HEK293 (cell line): Measurements from ENCODE around the gene PRMT5.

Experiments used
- CTCF ChIA-PET: fragments of 350-600 bp; formaldehyde crosslinking; extraction: SDS; loops from one replicate; lab custom pipeline; 2021; ENCODE audit warnings: antibody characterized with exemption; lab: Yijun Ruan, JAX
- POLR2A ChIA-PET: fragments of 300-600 bp; formaldehyde crosslinking; extraction: SDS; loops from one replicate; lab custom pipeline; 2020; ENCODE audit warnings: antibody characterized with exemption, inconsistent platforms; lab: Yijun Ruan, JAX
- H3K27ac ChIP-seq: fragments of 200-500 bp; sonication (Bioruptor generic); 2 replicates; pipeline ENCODE4 v1.5.1; 2014; ENCODE audit warnings: low read depth, low read length, control low read depth, inconsistent platforms; ENCODE audit errors: extremely low read depth
- H3K36me3 ChIP-seq, 2 experiments: fragments of 200-500 bp in 1 of 2; sonication (Bioruptor generic) in 1 of 2; 1 replicate in 1 of 2; 2 replicates in 1 of 2; pipeline ENCODE4 v1.5.1; 2014 to 2017; ENCODE audit warnings: inconsistent platforms in 2 of 2, low read length in 2 of 2; ENCODE audit not compliant: control insufficient read depth in 2 of 2, insufficient read depth in 1 of 2
- H3K4me1 ChIP-seq: fragments of 200-500 bp; sonication (Bioruptor generic); 2 replicates; pipeline ENCODE4 v1.5.1; 2014; ENCODE audit warnings: mild to moderate bottlenecking, low read length, inconsistent platforms; ENCODE audit not compliant: control insufficient read depth, insufficient read depth
- H3K4me3 ChIP-seq: 2 replicates; pipeline ENCODE4 v1.5.1; 2011; ENCODE audit warnings: low read depth, mild to moderate bottlenecking, control low read depth, low read length, moderate library complexity
- H3K9me3 ChIP-seq: fragments of 200-500 bp; sonication (Bioruptor generic); 2 replicates; pipeline ENCODE4 v1.5.1; 2014; ENCODE audit warnings: low read depth, low read length, inconsistent platforms; ENCODE audit not compliant: control insufficient read depth, insufficient read depth
- MZF1 ChIP-seq: fragments of 450-650 bp; formaldehyde crosslinking; IDR thresholded peaks from 2 replicates; pipeline ENCODE4 v1.5.1; 2017; ENCODE audit warnings: missing biosample characterization, missing genetic modification characterization, borderline replicate concordance
- ZBTB1 ChIP-seq: fragments of 450-650 bp; formaldehyde crosslinking; IDR thresholded peaks from 2 replicates; pipeline ENCODE4 v1.5.1; 2016; ENCODE audit warnings: missing biosample characterization, missing genetic modification characterization
- ZFP37 ChIP-seq: fragments of 450-650 bp; formaldehyde crosslinking; IDR thresholded peaks from 2 replicates; pipeline ENCODE4 v1.5.1; 2016; ENCODE audit warnings: missing biosample characterization, missing genetic modification characterization
- ZNF121 ChIP-seq: fragments of 450-650 bp; formaldehyde crosslinking; IDR thresholded peaks from 2 replicates; pipeline ENCODE4 v1.5.1; 2016; ENCODE audit warnings: missing biosample characterization, missing genetic modification characterization
- ZNF169 ChIP-seq: fragments of 450-650 bp; formaldehyde crosslinking; IDR thresholded peaks from 2 replicates; pipeline ENCODE4 v1.5.1; 2016; ENCODE audit warnings: missing biosample characterization, missing genetic modification characterization
- ZNF223 ChIP-seq: fragments of 450-650 bp; formaldehyde crosslinking; IDR thresholded peaks from 2 replicates; pipeline ENCODE4 v1.5.1; 2016; ENCODE audit warnings: missing biosample characterization, missing genetic modification characterization
- ZNF23 ChIP-seq: fragments of 450-650 bp; formaldehyde crosslinking; IDR thresholded peaks from 2 replicates; pipeline ENCODE4 v1.5.1; 2016; ENCODE audit warnings: missing biosample characterization, missing genetic modification characterization, borderline replicate concordance
- ZNF24 ChIP-seq: fragments of 450-650 bp; formaldehyde crosslinking; IDR thresholded peaks from 2 replicates; pipeline ENCODE4 v1.5.1; 2016; ENCODE audit warnings: missing biosample characterization, missing genetic modification characterization
- ZNF548 ChIP-seq: fragments of 450-650 bp; formaldehyde crosslinking; IDR thresholded peaks from 2 replicates; pipeline ENCODE4 v1.5.1; 2016; ENCODE audit warnings: missing biosample characterization, missing genetic modification characterization
- ZNF600 ChIP-seq: fragments of 450-650 bp; formaldehyde crosslinking; IDR thresholded peaks from 2 replicates; pipeline ENCODE4 v1.5.1; 2016; ENCODE audit warnings: missing biosample characterization, missing genetic modification characterization
- ZNF624 ChIP-seq: fragments of 450-650 bp; formaldehyde crosslinking; IDR thresholded peaks from 2 replicates; pipeline ENCODE4 v1.5.1; 2017; ENCODE audit warnings: missing biosample characterization, missing genetic modification characterization
- ZNF660 ChIP-seq: fragments of 450-650 bp; IDR thresholded peaks from 2 replicates; pipeline ENCODE4 v1.5.1; 2018; ENCODE audit warnings: missing biosample characterization, mild to moderate bottlenecking, missing genetic modification characterization
- ZSCAN16 ChIP-seq: fragments of 450-650 bp; formaldehyde crosslinking; IDR thresholded peaks from 2 replicates; pipeline ENCODE4 v1.5.1; 2016; ENCODE audit warnings: missing biosample characterization, missing genetic modification characterization
- TF ChIP-seq, protein P1 (sequence below): fragments of 450-650 bp; formaldehyde crosslinking; IDR thresholded peaks from 2 replicates; pipeline ENCODE4 v1.5.1; 2016; ENCODE audit warnings: missing biosample characterization, missing genetic modification characterization
- TF ChIP-seq, protein P2 (sequence below): fragments of 450-650 bp; formaldehyde crosslinking; IDR thresholded peaks from 2 replicates; pipeline ENCODE4 v1.5.1; 2016; ENCODE audit warnings: missing biosample characterization, missing genetic modification characterization
- TF ChIP-seq, protein P3 (sequence below): fragments of 450-650 bp; formaldehyde crosslinking; conservative IDR thresholded peaks from 2 replicates; pipeline ENCODE4 v1.5.1; 2016; ENCODE audit warnings: low read depth, missing biosample characterization, missing genetic modification characterization
- TF ChIP-seq, protein P4 (sequence below): fragments of 450-650 bp; formaldehyde crosslinking; IDR thresholded peaks from 2 replicates; pipeline ENCODE4 v1.5.1; 2016; ENCODE audit warnings: missing biosample characterization, missing genetic modification characterization

The PRMT5 gene

DNA sequence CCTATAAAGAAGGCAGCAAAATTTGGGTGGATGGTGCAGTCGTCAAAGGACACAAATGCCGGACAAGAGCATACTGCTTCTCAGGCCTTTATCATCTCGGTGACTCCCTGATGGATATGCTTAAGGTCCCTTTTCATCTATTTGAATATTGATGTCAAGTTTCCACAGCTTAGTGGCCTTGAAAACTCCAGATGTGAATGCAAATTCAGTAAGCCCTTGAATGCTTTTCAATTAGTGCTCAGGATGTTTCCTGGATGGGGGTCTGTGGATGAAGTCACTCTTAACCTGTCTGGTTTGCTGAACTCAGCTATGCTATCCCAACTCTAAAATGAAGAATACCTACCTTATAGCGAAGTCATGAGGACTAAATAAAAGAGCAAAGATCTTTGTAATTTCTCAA is 35.5 kb downstream of the PRMT5 start (continued):
- TF ChIP-seq MZF1 (tag by site-specific recombination): no peak
- TF ChIP-seq, protein P1, sequence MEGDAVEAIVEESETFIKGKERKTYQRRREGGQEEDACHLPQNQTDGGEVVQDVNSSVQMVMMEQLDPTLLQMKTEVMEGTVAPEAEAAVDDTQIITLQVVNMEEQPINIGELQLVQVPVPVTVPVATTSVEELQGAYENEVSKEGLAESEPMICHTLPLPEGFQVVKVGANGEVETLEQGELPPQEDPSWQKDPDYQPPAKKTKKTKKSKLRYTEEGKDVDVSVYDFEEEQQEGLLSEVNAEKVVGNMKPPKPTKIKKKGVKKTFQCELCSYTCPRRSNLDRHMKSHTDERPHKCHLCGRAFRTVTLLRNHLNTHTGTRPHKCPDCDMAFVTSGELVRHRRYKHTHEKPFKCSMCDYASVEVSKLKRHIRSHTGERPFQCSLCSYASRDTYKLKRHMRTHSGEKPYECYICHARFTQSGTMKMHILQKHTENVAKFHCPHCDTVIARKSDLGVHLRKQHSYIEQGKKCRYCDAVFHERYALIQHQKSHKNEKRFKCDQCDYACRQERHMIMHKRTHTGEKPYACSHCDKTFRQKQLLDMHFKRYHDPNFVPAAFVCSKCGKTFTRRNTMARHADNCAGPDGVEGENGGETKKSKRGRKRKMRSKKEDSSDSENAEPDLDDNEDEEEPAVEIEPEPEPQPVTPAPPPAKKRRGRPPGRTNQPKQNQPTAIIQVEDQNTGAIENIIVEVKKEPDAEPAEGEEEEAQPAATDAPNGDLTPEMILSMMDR: no peak
- TF ChIP-seq ZBTB1: no peak
- no peak for TF ChIP-seq ZNF660 (tag by site-specific recombination)
- TF ChIP-seq ZSCAN16 (tag by site-specific recombination): no peak

DNA sequence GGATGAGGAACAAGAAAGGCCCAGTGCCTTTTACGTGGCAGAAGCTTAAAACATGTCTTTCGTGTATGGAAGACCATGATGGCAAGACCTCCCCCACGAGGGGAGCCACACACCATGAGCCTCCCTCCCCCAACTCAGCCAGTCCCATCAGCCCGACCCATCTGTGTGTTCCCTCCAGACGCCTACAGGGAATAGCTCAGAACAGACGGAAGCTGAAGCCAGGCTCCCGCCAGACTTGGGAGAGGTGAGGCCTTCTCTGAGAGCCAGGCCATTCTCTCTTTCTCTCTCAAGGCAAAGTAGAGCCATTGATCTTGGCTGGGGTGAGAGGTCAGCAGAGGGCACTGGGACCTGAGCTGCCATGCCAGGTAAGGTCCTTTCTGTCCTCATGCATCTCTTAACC is 36.7 kb downstream of the PRMT5 start:
- H3K4me1 ChIP-seq: no peaks in the 10 kb centered on the region
- no peak for TF ChIP-seq ZNF24 (tag by site-specific recombination)
- TF ChIP-seq ZNF169 (tag by site-specific recombination): no peak
- no peak for TF ChIP-seq ZFP37 (tag by site-specific recombination)
- ChIA-PET CTCF (interaction anchor here (0.5 to 1.0 kb wide), 2 partner anchors 9 to 10 kb away, joined by 3 read pairs; no protein-coding TSS in a partner anchor), POLR2A (no interaction called here)
- H3K4me3 ChIP-seq: no peak overlapping the region
- H3K9me3 ChIP-seq: no peaks in the 10 kb centered on the region
- H3K27ac ChIP-seq: no peak overlapping the region
- no peaks in the 10 kb centered on the region for H3K36me3 ChIP-seq

DNA sequence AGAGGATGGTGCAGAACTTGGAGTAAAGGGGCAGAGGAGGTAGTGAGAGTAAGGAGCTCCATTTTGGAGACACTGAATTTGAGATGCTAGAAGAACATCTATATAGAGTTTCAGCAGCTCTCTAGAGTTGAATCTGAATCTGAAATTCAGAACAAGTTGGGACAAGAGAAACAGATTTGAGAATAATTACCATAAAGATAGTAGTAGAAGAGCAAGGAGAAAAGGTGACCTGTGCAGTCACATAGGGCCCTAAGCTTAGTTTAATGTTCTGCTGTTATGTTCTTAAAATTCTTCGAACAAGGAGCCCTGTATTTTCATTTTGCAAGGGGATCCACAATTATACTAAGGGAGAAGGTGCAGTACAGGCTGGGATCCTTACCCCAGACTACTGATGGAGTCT is 38.8 kb downstream of the PRMT5 start:
- no peaks in the 10 kb centered on the region for H3K9me3 ChIP-seq
- POLR2A ChIA-PET: interaction anchor here (0.6 kb wide), 1 partner anchor 77 kb away, joined by 5 read pairs; no protein-coding TSS in a partner anchor
- H3K27ac ChIP-seq: no peak overlapping the region
- no peaks in the 10 kb centered on the region for H3K36me3 ChIP-seq
- H3K4me1 ChIP-seq: no peaks in the 10 kb centered on the region
- TF ChIP-seq ZNF23 (tag by site-specific recombination) (no peak), ZNF624 (tag by site-specific recombination) (no peak), ZNF548 (tag by site-specific recombination) (no peak), ZNF600 (tag by site-specific recombination) (0 out of 2 replicates have a peak, but pooled peaks have one; percentile 6)
- TF ChIP-seq, protein P2, sequence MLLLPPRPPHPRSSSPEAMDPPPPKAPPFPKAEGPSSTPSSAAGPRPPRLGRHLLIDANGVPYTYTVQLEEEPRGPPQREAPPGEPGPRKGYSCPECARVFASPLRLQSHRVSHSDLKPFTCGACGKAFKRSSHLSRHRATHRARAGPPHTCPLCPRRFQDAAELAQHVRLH (tag by site-specific recombination): no peak
- TF ChIP-seq, protein P3, sequence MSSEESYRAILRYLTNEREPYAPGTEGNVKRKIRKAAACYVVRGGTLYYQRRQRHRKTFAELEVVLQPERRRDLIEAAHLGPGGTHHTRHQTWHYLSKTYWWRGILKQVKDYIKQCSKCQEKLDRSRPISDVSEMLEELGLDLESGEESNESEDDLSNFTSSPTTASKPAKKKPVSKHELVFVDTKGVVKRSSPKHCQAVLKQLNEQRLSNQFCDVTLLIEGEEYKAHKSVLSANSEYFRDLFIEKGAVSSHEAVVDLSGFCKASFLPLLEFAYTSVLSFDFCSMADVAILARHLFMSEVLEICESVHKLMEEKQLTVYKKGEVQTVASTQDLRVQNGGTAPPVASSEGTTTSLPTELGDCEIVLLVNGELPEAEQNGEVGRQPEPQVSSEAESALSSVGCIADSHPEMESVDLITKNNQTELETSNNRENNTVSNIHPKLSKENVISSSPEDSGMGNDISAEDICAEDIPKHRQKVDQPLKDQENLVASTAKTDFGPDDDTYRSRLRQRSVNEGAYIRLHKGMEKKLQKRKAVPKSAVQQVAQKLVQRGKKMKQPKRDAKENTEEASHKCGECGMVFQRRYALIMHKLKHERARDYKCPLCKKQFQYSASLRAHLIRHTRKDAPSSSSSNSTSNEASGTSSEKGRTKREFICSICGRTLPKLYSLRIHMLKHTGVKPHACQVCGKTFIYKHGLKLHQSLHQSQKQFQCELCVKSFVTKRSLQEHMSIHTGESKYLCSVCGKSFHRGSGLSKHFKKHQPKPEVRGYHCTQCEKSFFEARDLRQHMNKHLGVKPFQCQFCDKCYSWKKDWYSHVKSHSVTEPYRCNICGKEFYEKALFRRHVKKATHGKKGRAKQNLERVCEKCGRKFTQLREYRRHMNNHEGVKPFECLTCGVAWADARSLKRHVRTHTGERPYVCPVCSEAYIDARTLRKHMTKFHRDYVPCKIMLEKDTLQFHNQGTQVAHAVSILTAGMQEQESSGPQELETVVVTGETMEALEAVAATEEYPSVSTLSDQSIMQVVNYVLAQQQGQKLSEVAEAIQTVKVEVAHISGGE (tag by site-specific recombination): no peak
- H3K4me3 ChIP-seq: no peak overlapping the region
- CTCF ChIA-PET: interaction anchor here (0.6 to 7.8 kb wide), 8 partner anchors 10 to 333 kb away, joined by 3 to 43 read pairs (median 3); no protein-coding TSS in a partner anchor

DNA sequence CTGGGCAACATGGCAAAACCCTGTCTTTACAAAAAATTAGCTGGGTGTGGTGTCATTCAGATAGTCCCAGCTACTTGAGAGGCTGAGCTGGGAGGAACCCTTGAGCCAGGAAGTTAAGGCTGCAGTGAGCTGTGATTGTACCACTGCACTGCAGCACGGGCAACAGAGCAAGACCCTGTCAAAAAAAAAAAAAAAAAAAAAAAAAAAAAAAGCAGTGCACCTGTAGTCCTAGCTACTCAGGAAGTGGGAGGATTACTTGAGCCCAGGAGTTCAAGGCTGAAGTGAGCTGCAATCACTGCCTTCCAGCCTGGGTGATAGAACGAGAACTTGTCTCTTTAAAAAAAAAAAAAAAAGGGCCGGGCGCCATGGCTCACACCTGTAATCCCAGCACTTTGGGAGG is 40.5 kb downstream of the PRMT5 start:
- Histone ChIP-seq H3K4me1 (peaks cover under 1% of the 10 kb centered on the region; the same call in 1 of the 2 replicates), H3K27ac (no peak overlapping the region), H3K36me3 (no peaks in the 10 kb centered on the region), H3K4me3 (no peak overlapping the region), H3K9me3 (no peaks in the 10 kb centered on the region)
- ChIA-PET POLR2A (interaction anchor here (0.6 to 1.4 kb wide), 3 partner anchors 8 to 18 kb away, joined by 3 to 4 read pairs (median 3); partner anchors contain the start of gene LRP10), CTCF (interaction anchor here (0.6 to 7.8 kb wide), 5 partner anchors 11 to 334 kb away, joined by 3 to 43 read pairs (median 3); no protein-coding TSS in a partner anchor)
- TF ChIP-seq, protein P4, sequence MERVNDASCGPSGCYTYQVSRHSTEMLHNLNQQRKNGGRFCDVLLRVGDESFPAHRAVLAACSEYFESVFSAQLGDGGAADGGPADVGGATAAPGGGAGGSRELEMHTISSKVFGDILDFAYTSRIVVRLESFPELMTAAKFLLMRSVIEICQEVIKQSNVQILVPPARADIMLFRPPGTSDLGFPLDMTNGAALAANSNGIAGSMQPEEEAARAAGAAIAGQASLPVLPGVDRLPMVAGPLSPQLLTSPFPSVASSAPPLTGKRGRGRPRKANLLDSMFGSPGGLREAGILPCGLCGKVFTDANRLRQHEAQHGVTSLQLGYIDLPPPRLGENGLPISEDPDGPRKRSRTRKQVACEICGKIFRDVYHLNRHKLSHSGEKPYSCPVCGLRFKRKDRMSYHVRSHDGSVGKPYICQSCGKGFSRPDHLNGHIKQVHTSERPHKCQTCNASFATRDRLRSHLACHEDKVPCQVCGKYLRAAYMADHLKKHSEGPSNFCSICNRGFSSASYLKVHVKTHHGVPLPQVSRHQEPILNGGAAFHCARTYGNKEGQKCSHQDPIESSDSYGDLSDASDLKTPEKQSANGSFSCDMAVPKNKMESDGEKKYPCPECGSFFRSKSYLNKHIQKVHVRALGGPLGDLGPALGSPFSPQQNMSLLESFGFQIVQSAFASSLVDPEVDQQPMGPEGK (tag by site-specific recombination): no peak
- TF ChIP-seq ZNF223 (tag by site-specific recombination) (no peak), ZNF121 (tag by site-specific recombination) (0 out of 2 replicates have a peak, but pooled peaks have one; percentile 16)
